GM19099 (cell line): ENCODE data around the gene CAPN10.
A peak's percentile ranks its signal among the peaks of the same experiment; 100 is the strongest.

Experiments
- POLR2A ChIP-seq: IDR thresholded peaks from 3 replicates; pipeline ENCODE4 v1.6.1; 2011; ENCODE audit warnings: low read depth; ENCODE audit not compliant: insufficient read length; ENCODE audit errors: extremely low read depth

The CAPN10 gene

GRCh38 chr2:240578110-240578450 is 8.5 kb upstream of the CAPN10 start:
- TF ChIP-seq POLR2A, result no peak

GRCh38 chr2:240578488-240578887 is 8.0 kb upstream of the CAPN10 start:
- no peak for TF ChIP-seq POLR2A

- TF ChIP-seq POLR2A, result no peak
Measured at GRCh38 chr2:240579071-240579762, 7.3 kb upstream of the CAPN10 start.

- TF ChIP-seq POLR2A, result no peak
Measured at GRCh38 chr2:240579771-240580614, 6.5 kb upstream of the CAPN10 start.

- TF ChIP-seq POLR2A, result no peak
Measured at GRCh38 chr2:240581811-240582210, 4.7 kb upstream of the CAPN10 start.

- no peak for TF ChIP-seq POLR2A
Measured at GRCh38 chr2:240582781-240583180, 3.8 kb upstream of the CAPN10 start.

GRCh38 chr2:240583774-240584173 is 2.8 kb upstream of the CAPN10 start:
- no peak for TF ChIP-seq POLR2A

- TF ChIP-seq POLR2A, result peak; percentile 61
Measured at GRCh38 chr2:240584486-240585031, 2.0 kb upstream of the CAPN10 start.

GRCh38 chr2:240585101-240585500 is 1.4 kb upstream of the CAPN10 start:
- TF ChIP-seq POLR2A, result peak; percentile 12

GRCh38 chr2:240585681-240586197 is 795 bp upstream of the CAPN10 start:
- no peak for TF ChIP-seq POLR2A

- TF ChIP-seq POLR2A, result no peak
Measured at GRCh38 chr2:240586919-240587800, 626 bp downstream of the CAPN10 start.

GRCh38 chr2:240588006-240588655 is 1.6 kb downstream of the CAPN10 start:
- TF ChIP-seq POLR2A, result no peak

- no peak for TF ChIP-seq POLR2A
Measured at GRCh38 chr2:240588669-240589068, 2.1 kb downstream of the CAPN10 start.

- TF ChIP-seq POLR2A, result no peak
Measured at GRCh38 chr2:240589375-240589774, 2.8 kb downstream of the CAPN10 start.
